Measurements from ENCODE around the gene PRRC2B.

DNA sequence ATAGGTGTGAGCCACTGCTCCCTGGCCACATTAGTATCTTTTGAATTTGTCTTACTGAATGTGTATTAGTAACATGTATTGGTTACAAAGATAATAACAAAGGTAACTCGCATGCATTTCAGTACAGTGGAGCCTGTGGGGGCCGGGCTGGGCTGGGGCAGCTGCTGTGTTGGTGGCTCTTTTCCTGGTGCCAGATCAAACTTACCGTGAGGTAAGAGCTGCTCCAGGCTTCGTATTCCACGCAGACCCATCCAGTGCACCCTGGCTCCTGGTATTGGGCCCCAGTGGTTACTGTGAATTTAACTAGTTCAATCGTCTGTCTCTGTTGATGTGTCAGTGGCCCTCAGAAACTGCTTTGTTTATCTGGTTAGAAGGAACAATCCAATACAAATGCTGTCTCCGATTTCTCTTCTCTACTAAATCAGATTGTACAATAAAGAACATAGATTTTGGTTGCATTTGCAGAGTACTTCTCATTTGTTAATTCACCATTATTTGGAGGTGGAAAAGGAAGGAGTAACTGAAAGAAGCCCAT is 15.6 kb downstream of the PRRC2B start:
- no peak for TF ChIP-seq EZH2phosphoT487 (IDR thresholded peaks at IDR 0.05; ENCODE audit: insufficient read depth, low read depth)
- TF ChIP-seq EZH2 (IDR thresholded peaks at IDR 0.05; ENCODE audit: insufficient read depth, poor library complexity, severe bottlenecking), result no peak
